Ishikawa (cell line): ENCODE data around the gene HOXA3.

Experiments
- CEBPB ChIP-seq: IDR thresholded peaks from 2 replicates; pipeline ENCODE4 v1.6.1; 2012
- CREB1 ChIP-seq: IDR thresholded peaks from 2 replicates; pipeline ENCODE4 v1.6.1; 2012; ENCODE audit warnings: low read depth
- EGR1 ChIP-seq: IDR thresholded peaks from 2 replicates; pipeline ENCODE4 v1.6.1; 2012
- EP300 ChIP-seq: IDR thresholded peaks from 2 replicates; pipeline ENCODE4 v1.6.1; 2012; ENCODE audit warnings: borderline replicate concordance
- FOXM1 ChIP-seq: IDR thresholded peaks from 2 replicates; pipeline ENCODE4 v1.6.1; 2012; ENCODE audit warnings: low read depth, borderline replicate concordance
- MAX ChIP-seq: IDR thresholded peaks from 2 replicates; pipeline ENCODE4 v1.6.1; 2012
- NFIC ChIP-seq: IDR thresholded peaks from 2 replicates; pipeline ENCODE4 v1.6.1; 2012
- RAD21 ChIP-seq: IDR thresholded peaks from 2 replicates; pipeline ENCODE4 v1.6.1; 2012; ENCODE audit warnings: low read depth
- REST ChIP-seq: IDR thresholded peaks from 2 replicates; pipeline ENCODE4 v1.6.1; 2012; ENCODE audit warnings: low read depth, mild to moderate bottlenecking
- TAF1 ChIP-seq: IDR thresholded peaks from 2 replicates; pipeline ENCODE4 v1.6.1; 2012; ENCODE audit warnings: low read depth, mild to moderate bottlenecking
- TCF12 ChIP-seq: IDR thresholded peaks from 2 replicates; pipeline ENCODE4 v1.6.1; 2012; ENCODE audit warnings: low read depth
- TEAD4 ChIP-seq: IDR thresholded peaks from 2 replicates; pipeline ENCODE4 v1.6.1; 2012
- YY1 ChIP-seq: IDR thresholded peaks from 2 replicates; pipeline ENCODE4 v1.6.1; 2012; ENCODE audit warnings: low read depth
- ZBTB7A ChIP-seq: IDR thresholded peaks from 2 replicates; pipeline ENCODE4 v1.6.1; 2012; ENCODE audit warnings: low read depth

GRCh38 chr7:27123477-27124053 lies 28.8 kb downstream of the HOXA3 start:
- TF ChIP-seq CREB1 (no peak), RAD21 (no peak), TCF12 (no peak), YY1 (no peak), REST (no peak), EGR1 (no peak), ZBTB7A (no peak), CEBPB (no peak), EP300 (no peak), FOXM1 (no peak), NFIC (no peak), TAF1 (no peak), MAX (no peak), TEAD4 (no peak)
